K562 (cell line): ENCODE results near the gene ZNF45. TPM values are rescaled to one million over a fixed set of nuclear protein-coding genes. Genes with fewer than 3 reads are reported as not detected.
A peak's percentile ranks its signal among the peaks of the same experiment; 100 is the strongest.

Experiments
- CREB3L1 ChIP-seq: fragments of 450-650 bp; IDR thresholded peaks from 2 replicates; pipeline ENCODE4 v1.6.1; 2014; ENCODE audit warnings: low read depth, mild to moderate bottlenecking, moderate library complexity, borderline replicate concordance
- HCFC1 ChIP-seq: IDR thresholded peaks from 2 replicates; pipeline ENCODE4 v1.6.1; 2012; ENCODE audit warnings: low read depth, low read length, improper control_type of control experiment
- MGA ChIP-seq: fragments of 450-650 bp; IDR thresholded peaks from 2 replicates; pipeline ENCODE4 v1.6.1; 2016; ENCODE audit warnings: mild to moderate bottlenecking, moderate library complexity
- SP1 ChIP-seq: sonication (generic); formaldehyde crosslinking; IDR thresholded peaks from 2 replicates; pipeline ENCODE4 v1.8.1; 2022; ENCODE audit warnings: mild to moderate bottlenecking, missing genetic modification reagents
- SPI1 ChIP-seq: IDR thresholded peaks from 2 replicates; pipeline ENCODE4 v1.6.1; 2011; ENCODE audit warnings: low read depth, low read length, control low read depth, borderline replicate concordance
- ZNF217 ChIP-seq: sonication (generic); formaldehyde crosslinking; IDR thresholded peaks from 2 replicates; pipeline ENCODE4 v1.8.0; 2022; ENCODE audit warnings: mild to moderate bottlenecking, missing genetic modification reagents
- ZNF311 ChIP-seq: fragments of 250-450 bp; sonication (Bioruptor Pico); IDR thresholded peaks from 2 replicates; pipeline ENCODE4 v1.4.0; 2020; ENCODE audit warnings: mild to moderate bottlenecking, moderate library complexity
- ZNF395 ChIP-seq: fragments of 200-800 bp; sonication (Bioruptor generic); IDR thresholded peaks from 2 replicates; pipeline ENCODE4 v1.6.1; 2017; ENCODE audit warnings: missing genetic modification characterization, missing compliant biosample characterization
- polyA plus RNA-seq, 8 experiments: library from polyadenylated mRNA; depleted of rRNA in 4 of 8; stranded (reverse) in 5 of 8; unstranded in 3 of 8; fragments of >200 nt; fragmentation: Nextera tagmentation in 2 of 8; fragmentation: Illumina TruSeq in 1 of 8; extraction: Ambion mirVana in 2 of 8; extraction: Trizol in 1 of 8; gene quantifications; 2 replicates each; pipeline versions ENCODE4 v1.2.1 to v1.2.3, GENCODE V29; 2011 to 2014; ENCODE audit warnings: inconsistent platforms in 1 of 8, missing spikeins in 1 of 8
- total RNA-seq, 7 experiments: library from RNA; depleted of rRNA in 6 of 7; stranded (reverse); fragments of >200 nt in 6 of 7; fragmentation: Illumina TruSeq in 2 of 7; extraction: Trizol in 2 of 7; gene quantifications; 2 replicates each; pipeline versions ENCODE4 v1.2.1 to v1.2.3, GENCODE V29; 2011 to 2021; ENCODE audit warnings: low replicate concordance in 1 of 7

The ZNF45 gene
- total and polyA plus RNA-seq, 9 of the 15 experiments (the other 6 are each of a cell fraction or from before 2014, with no cell fraction given): 2.6 to 10.6 (median 9.4) TPM

GRCh38 chr19:43934985-43935708 lies at the start of gene ZNF45 (continued):
- TF ChIP-seq ZNF395 (0 out of 2 replicates have a peak, but pooled peaks have one; percentile 25), CREB3L1 (peak; percentile 88), MGA (peak; percentile 72), HCFC1 (peak; percentile 96), SPI1 (peak; percentile 93), SP1 (peak; percentile 69), ZNF311 (CRISPR knock-in tag) (0 out of 2 replicates have a peak, but pooled peaks have one; percentile 12), ZNF217 (no peak)
